K562 (cell line): ENCODE data around the gene PCSK5. TPM values are rescaled to one million over a fixed set of nuclear protein-coding genes. Genes with fewer than 3 reads are reported as not detected.

ENCODE experiments used
- ATAC-seq: fragments of 200-7000 bp; cut with Tn5 transposase; 3 replicates; pipeline ENCODE4 v1.9.1; 2020; ENCODE audit warnings: moderate library complexity
- BruUV-seq: library from RNA; stranded (reverse); fragments of 400-500 nt; replicated peaks from 2 replicates; lab custom pipeline; 2021; lab: Mats Ljungman, UMichigan
- CTCF ChIA-PET: fragments of 300-600 bp; formaldehyde crosslinking; extraction: SDS; loops from one replicate; lab custom pipeline; 2021; ENCODE audit warnings: low intra/inter-chr PET ratio; lab: Yijun Ruan, JAX
- POLR2A ChIA-PET: fragments of 300-600, 350-650 bp; sonication (Branson Sonifier 250); formaldehyde crosslinking; extraction: SDS; loops from one replicate; lab custom pipeline; 2021; ENCODE audit warnings: antibody characterized with exemption, inconsistent platforms; lab: Yijun Ruan, JAX
- DNase-seq, 4 experiments: peaks; one replicate each; pipeline versions ENCODE4 v3.0.0 to v3.0.0-alpha.2; 2011 to 2018; ENCODE audit warnings: low spot score in 3 of 4, mixed read lengths in 3 of 4; ENCODE audit errors: extremely low read depth in 1 of 4
- FAIRE-seq: peaks from 2 replicates; lab custom pipeline; 2011; peaks lifted over from hg19 to GRCh38; lab: Jason Lieb, UNC
- H2AFZ ChIP-seq: 2 replicates; pipeline ENCODE4 v1.6.0; 2011; ENCODE audit warnings: low read depth, low read length, control low read depth, inconsistent platforms
- H3K27ac ChIP-seq: fragments of 200-600 bp; 3 replicates; pipeline ENCODE4 v1.8.0; 2011; ENCODE audit warnings: low read depth, mild to moderate bottlenecking, control low read depth, inconsistent platforms, low read length, moderate library complexity, mixed read lengths; ENCODE audit errors: extremely low read depth
- H3K27me3 ChIP-seq, 2 experiments: fragments of 300-600 bp in 1 of 2; 2 replicates in 1 of 2; 3 replicates in 1 of 2; pipeline versions ENCODE4 v1.6.0 to v1.8.0; 2011; ENCODE audit warnings: inconsistent platforms in 2 of 2, low read length in 2 of 2, mild to moderate bottlenecking in 1 of 2, mixed read lengths in 1 of 2, moderate library complexity in 1 of 2; ENCODE audit not compliant: control insufficient read depth in 2 of 2, insufficient read depth in 2 of 2
- H3K36me3 ChIP-seq: fragments of 300-600 bp; 3 replicates; pipeline ENCODE4 v1.8.0; 2011; ENCODE audit warnings: mild to moderate bottlenecking, low read length, inconsistent platforms; ENCODE audit not compliant: control insufficient read depth, insufficient read depth
- H3K4me1 ChIP-seq, 2 experiments: fragments of 200-600 bp in 1 of 2; replicated peaks in 1 of 2; 2 replicates in 1 of 2; 3 replicates in 1 of 2; pipeline versions ENCODE4 v1.5.1 to v1.8.0; 2011; ENCODE audit warnings: inconsistent platforms in 2 of 2, low read length in 2 of 2, mild to moderate bottlenecking in 1 of 2, mixed read lengths in 1 of 2, moderate library complexity in 1 of 2; ENCODE audit not compliant: control insufficient read depth in 2 of 2, insufficient read depth in 2 of 2
- H3K4me2 ChIP-seq: 2 replicates; pipeline ENCODE4 v1.6.1; 2011; ENCODE audit warnings: low read length, control low read depth, inconsistent platforms, mixed read lengths; ENCODE audit not compliant: insufficient read depth
- H3K4me3 ChIP-seq: fragments of 200-600 bp; sonication (generic), shearing (Covaris generic); 2 replicates; pipeline ENCODE4 v1.5.1; 2016; ENCODE audit warnings: control low read depth, inconsistent platforms
- H3K79me2 ChIP-seq: fragments of 200-600 bp; 3 replicates; pipeline ENCODE4 v1.8.0; 2011; ENCODE audit warnings: low read length, inconsistent platforms; ENCODE audit not compliant: control insufficient read depth, insufficient read depth
- H3K9ac ChIP-seq, 2 experiments: 2 replicates each; pipeline versions ENCODE4 v1.6.0 to v1.6.1; 2011; ENCODE audit warnings: low read depth in 2 of 2, low read length in 2 of 2, control low read depth in 1 of 2, inconsistent platforms in 1 of 2, mild to moderate bottlenecking in 1 of 2, mixed read lengths in 1 of 2; ENCODE audit not compliant: insufficient read depth in 1 of 2
- H3K9me1 ChIP-seq: one replicate; pipeline ENCODE4 v1.6.0; 2011; ENCODE audit warnings: inconsistent platforms, mild to moderate bottlenecking, low read length, moderate library complexity; ENCODE audit not compliant: control insufficient read depth, insufficient read depth
- H3K9me3 ChIP-seq: replicated peaks from 2 replicates; pipeline ENCODE4 v1.5.1; 2011; ENCODE audit warnings: low read depth, low read length, inconsistent platforms; ENCODE audit not compliant: control insufficient read depth, insufficient read depth
- H4K20me1 ChIP-seq: replicated peaks from 2 replicates; pipeline ENCODE4 v1.6.1; 2011; ENCODE audit warnings: low read length, inconsistent platforms, mixed read lengths; ENCODE audit not compliant: control insufficient read depth, insufficient read depth
- HDAC1 ChIP-seq, 2 experiments: fragments of 450-650 bp; IDR thresholded peaks; 2 replicates each; pipeline ENCODE4 v1.6.1; 2016 to 2017; ENCODE audit warnings: inconsistent platforms in 1 of 2, mild to moderate bottlenecking in 1 of 2, moderate library complexity in 1 of 2
- MAFK ChIP-seq: IDR thresholded peaks from 2 replicates; pipeline ENCODE4 v1.6.1; 2011; ENCODE audit warnings: low read length, improper control_type of control experiment
- MAZ ChIP-seq, 2 experiments: fragments of 450-650 bp in 1 of 2; sonication (generic) in 1 of 2; formaldehyde crosslinking; IDR thresholded peaks in 1 of 2; conservative IDR thresholded peaks in 1 of 2; 2 replicates each; pipeline versions ENCODE4 v1.4.0 to v1.5.0; 2020; ENCODE audit warnings: mild to moderate bottlenecking in 1 of 2, missing genetic modification reagents in 1 of 2
- MGA ChIP-seq: fragments of 450-650 bp; IDR thresholded peaks from 2 replicates; pipeline ENCODE4 v1.6.1; 2016; ENCODE audit warnings: mild to moderate bottlenecking, moderate library complexity
- SRSF7 ChIP-seq: fragments of 200-400 bp; formaldehyde crosslinking; optimal IDR thresholded peaks from 2 replicates; pipeline ENCODE3; 2017; ENCODE audit warnings: mild to moderate bottlenecking, low read depth, low read length
- ZBTB5 ChIP-seq: fragments of 450-650 bp; IDR thresholded peaks from 2 replicates; pipeline ENCODE4 v1.6.1; 2017; ENCODE audit warnings: antibody characterized with exemption
- ZBTB8A ChIP-seq: fragments of 450-650 bp; IDR thresholded peaks from 2 replicates; pipeline ENCODE4 v1.6.1; 2018; ENCODE audit warnings: mild to moderate bottlenecking, moderate library complexity; ENCODE audit not compliant: partially characterized antibody
- ZNF24 ChIP-seq: fragments of 450-650 bp; IDR thresholded peaks from 2 replicates; pipeline ENCODE4 v1.6.1; 2016
- ZNF3 ChIP-seq: fragments of 250-450 bp; sonication (Bioruptor Pico); IDR thresholded peaks from 2 replicates; pipeline ENCODE4 v1.5.0; 2021; ENCODE audit warnings: mild to moderate bottlenecking, moderate library complexity
- ZNF785 ChIP-seq: fragments of 250-450 bp; sonication (Bioruptor Pico); IDR thresholded peaks from 2 replicates; pipeline ENCODE4 v1.4.0; 2020; ENCODE audit warnings: mild to moderate bottlenecking
- WGBS: fragments of 100-300 bp; shearing (Covaris generic); methylation state at CpG from one replicate; pipeline ENCODE4 v1.1.6; 2016; ENCODE audit warnings: low coverage, mixed read lengths; ENCODE audit not compliant: insufficient coverage; ENCODE audit errors: missing lambda C conversion rate; 5-methylcytosine and 5-hydroxymethylcytosine counted together
- in situ Hi-C: fragments of 300-500 bp; cut with MboI; formaldehyde crosslinking; loops from 4 replicates; pipeline ENCODE4 v1.15.0; 2018; ENCODE audit warnings: inconsistent platforms, mixed read lengths
- intact Hi-C: fragments of 100-400 bp; cut with micrococcal nuclease; formaldehyde crosslinking; loops from 2 replicates; pipeline ENCODE4 v1.14.2; 2022
- polyA plus RNA-seq, 8 experiments: library from polyadenylated mRNA; depleted of rRNA in 4 of 8; stranded (reverse) in 5 of 8; unstranded in 3 of 8; fragments of >200 nt; fragmentation: Nextera tagmentation in 2 of 8; fragmentation: Illumina TruSeq in 1 of 8; extraction: Ambion mirVana in 2 of 8; extraction: Trizol in 1 of 8; gene quantifications; 2 replicates each; pipeline versions ENCODE4 v1.2.1 to v1.2.3, GENCODE V29; 2011 to 2014; ENCODE audit warnings: inconsistent platforms in 1 of 8, missing spikeins in 1 of 8
- total RNA-seq, 7 experiments: library from RNA; depleted of rRNA in 6 of 7; stranded (reverse); fragments of >200 nt in 6 of 7; fragmentation: Illumina TruSeq in 2 of 7; extraction: Trizol in 2 of 7; gene quantifications; 2 replicates each; pipeline versions ENCODE4 v1.2.1 to v1.2.3, GENCODE V29; 2011 to 2021; ENCODE audit warnings: low replicate concordance in 1 of 7

The PCSK5 gene
- total and polyA plus RNA-seq, 9 of the 15 experiments (the other 6 are each of a cell fraction or from before 2014, with no cell fraction given) = not detected

GRCh38 chr9:76313771-76314170 is 423.3 kb downstream of the PCSK5 start:
- DNase-seq (no peak), ATAC-seq (no peak), FAIRE-seq (no peak)
- Histone ChIP-seq H3K4me2 (no peak overlapping the region), H3K27me3 (no peaks in the 10 kb centered on the region; a peak in 1 of 5 replicates), H3K9ac (no peak overlapping the region), H3K9me1 (no peaks in the 10 kb centered on the region), H3K4me1 (no peaks in the 10 kb centered on the region), H3K9me3 (no peaks in the 10 kb centered on the region), H3K79me2 (no peaks in the 10 kb centered on the region), H4K20me1 (no peaks in the 10 kb centered on the region), H2AFZ (no peak overlapping the region), H3K27ac (no peak overlapping the region), H3K36me3 (no peaks in the 10 kb centered on the region), H3K4me3 (no peak overlapping the region)
- POLR2A ChIA-PET = interaction anchor here (1.2 kb wide), 1 partner anchor 11 kb away, joined by 3 read pairs; no protein-coding TSS in a partner anchor
- CTCF ChIA-PET = no interaction called here
- no TSS peak for BruUV-seq
- in situ Hi-C loops (loop anchor here (25.0 kb wide), 1 partner anchor 1526 kb away; no protein-coding TSS in a partner anchor), intact Hi-C loops (loop anchor here (10.0 kb wide), 1 partner anchor 401 kb away; no protein-coding TSS in a partner anchor)
- 0% methylated on average over 2 of the region's 2 CpGs for WGBS
- TF ChIP-seq MAZ (CRISPR knock-in tag; conservative IDR thresholded peaks at IDR 0.05 in 1 of 2, IDR thresholded peaks at IDR 0.05 in 1 of 2) = no peak
- TF ChIP-seq MAFK = no peak
- no peak for TF ChIP-seq ZNF785 (CRISPR knock-in tag)
- no peak for TF ChIP-seq ZBTB5
- TF ChIP-seq HDAC1 (IDR thresholded peaks at IDR 0.05) = no peak
- TF ChIP-seq SRSF7 = no peak
- no peak for TF ChIP-seq MGA
- TF ChIP-seq ZNF3 = no peak
- TF ChIP-seq ZNF24 = no peak
- TF ChIP-seq ZBTB8A = no peak
